ENCODE measurements around the gene APBA1. TPM values are rescaled to one million over a fixed set of nuclear protein-coding genes. Genes with fewer than 3 reads are reported as not detected.

The APBA1 gene
- total RNA-seq, 1 donor, result 1.8 TPM

DNA sequence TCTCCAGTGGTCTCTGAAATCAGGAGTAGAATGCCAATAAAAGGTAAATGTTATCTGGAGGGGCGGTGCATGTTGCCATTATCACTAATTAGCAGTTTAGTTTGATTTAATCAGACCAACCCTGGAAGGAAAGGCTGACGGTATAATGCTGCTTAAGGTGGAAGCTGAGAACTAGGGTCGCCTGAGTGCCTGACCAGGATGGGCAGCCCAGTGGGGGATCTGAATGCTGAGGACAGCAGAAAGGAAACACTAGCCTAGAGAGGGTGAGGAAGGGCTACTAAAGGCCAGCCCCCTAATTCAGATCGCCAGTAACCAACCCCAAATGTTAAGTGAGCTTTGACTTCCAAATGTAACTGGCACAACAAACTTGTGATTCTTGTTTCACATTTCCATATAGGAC lies 172.2 kb downstream of the APBA1 start:
- Histone ChIP-seq H4K20me1 (ENCODE audit: insufficient read depth, low read length) (no peaks in the 10 kb centered on the region), H3K36me3 (ENCODE audit: insufficient read depth, low read length) (no peaks in the 10 kb centered on the region), H3K4me1 (ENCODE audit: insufficient read depth, low read length) (peaks cover 10% of the 10 kb centered on the region), H3K27me3 (ENCODE audit: insufficient read depth, low read length) (no peaks in the 10 kb centered on the region), H3K9me3 (ENCODE audit: low read depth, low read length) (no peaks in the 10 kb centered on the region), H2AFZ (ENCODE audit: low read length) (no peak overlapping the region), H3K27ac (ENCODE audit: low read depth, low read length) (no peak overlapping the region), H3K4me3 (ENCODE audit: insufficient read depth, low read length) (no peak overlapping the region), H3K4me2 (ENCODE audit: insufficient read depth, low read length) (no peak overlapping the region), H3K79me2 (ENCODE audit: insufficient read depth, low read length) (no peaks in the 10 kb centered on the region)
- DNase-seq (ENCODE audit: insufficient read length, low spot score, missing footprints), result no peak
- TF ChIP-seq, protein P1, sequence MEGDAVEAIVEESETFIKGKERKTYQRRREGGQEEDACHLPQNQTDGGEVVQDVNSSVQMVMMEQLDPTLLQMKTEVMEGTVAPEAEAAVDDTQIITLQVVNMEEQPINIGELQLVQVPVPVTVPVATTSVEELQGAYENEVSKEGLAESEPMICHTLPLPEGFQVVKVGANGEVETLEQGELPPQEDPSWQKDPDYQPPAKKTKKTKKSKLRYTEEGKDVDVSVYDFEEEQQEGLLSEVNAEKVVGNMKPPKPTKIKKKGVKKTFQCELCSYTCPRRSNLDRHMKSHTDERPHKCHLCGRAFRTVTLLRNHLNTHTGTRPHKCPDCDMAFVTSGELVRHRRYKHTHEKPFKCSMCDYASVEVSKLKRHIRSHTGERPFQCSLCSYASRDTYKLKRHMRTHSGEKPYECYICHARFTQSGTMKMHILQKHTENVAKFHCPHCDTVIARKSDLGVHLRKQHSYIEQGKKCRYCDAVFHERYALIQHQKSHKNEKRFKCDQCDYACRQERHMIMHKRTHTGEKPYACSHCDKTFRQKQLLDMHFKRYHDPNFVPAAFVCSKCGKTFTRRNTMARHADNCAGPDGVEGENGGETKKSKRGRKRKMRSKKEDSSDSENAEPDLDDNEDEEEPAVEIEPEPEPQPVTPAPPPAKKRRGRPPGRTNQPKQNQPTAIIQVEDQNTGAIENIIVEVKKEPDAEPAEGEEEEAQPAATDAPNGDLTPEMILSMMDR (IDR thresholded peaks at IDR 0.05; ENCODE audit: extremely low read depth, low read depth, low read length), result no peak

DNA sequence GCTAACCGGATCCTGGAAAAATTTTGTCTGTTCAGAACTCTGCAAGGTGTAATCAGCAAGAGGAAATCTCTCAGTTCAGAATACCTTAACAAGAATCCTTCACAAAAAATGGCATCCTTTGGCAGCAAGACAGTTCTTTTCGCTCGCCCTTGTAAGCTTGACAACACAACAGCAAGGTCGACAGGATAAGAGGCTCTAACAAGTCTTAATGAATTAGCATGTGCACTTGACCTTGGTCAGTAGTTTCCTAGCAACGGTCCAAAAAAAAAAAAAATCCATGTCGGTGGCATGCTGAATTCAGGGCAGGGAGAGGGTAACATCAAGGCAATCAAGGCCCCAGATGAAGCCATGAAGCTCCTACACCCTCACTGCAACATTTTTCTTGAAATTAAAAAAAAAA lies 172.8 kb downstream of the APBA1 start:
- H3K9me3 ChIP-seq (ENCODE audit: low read depth, low read length), result no peaks in the 10 kb centered on the region
- no peak overlapping the region for H3K4me2 ChIP-seq (ENCODE audit: insufficient read depth, low read length)
- TF ChIP-seq, protein P1 (IDR thresholded peaks at IDR 0.05; ENCODE audit: extremely low read depth, low read depth, low read length), result no peak
- H3K4me1 ChIP-seq (ENCODE audit: insufficient read depth, low read length), result peaks cover 10% of the 10 kb centered on the region
- no peak for DNase-seq (ENCODE audit: insufficient read length, low spot score, missing footprints)
- H2AFZ ChIP-seq (ENCODE audit: low read length), result no peak overlapping the region
- no peak overlapping the region for H3K4me3 ChIP-seq (ENCODE audit: insufficient read depth, low read length)
- H3K79me2 ChIP-seq (ENCODE audit: insufficient read depth, low read length), result no peaks in the 10 kb centered on the region
- no peaks in the 10 kb centered on the region for H3K27me3 ChIP-seq (ENCODE audit: insufficient read depth, low read length)
- no peaks in the 10 kb centered on the region for H3K36me3 ChIP-seq (ENCODE audit: insufficient read depth, low read length)
- H3K27ac ChIP-seq (ENCODE audit: low read depth, low read length), result no peak overlapping the region
- no peaks in the 10 kb centered on the region for H4K20me1 ChIP-seq (ENCODE audit: insufficient read depth, low read length)

DNA sequence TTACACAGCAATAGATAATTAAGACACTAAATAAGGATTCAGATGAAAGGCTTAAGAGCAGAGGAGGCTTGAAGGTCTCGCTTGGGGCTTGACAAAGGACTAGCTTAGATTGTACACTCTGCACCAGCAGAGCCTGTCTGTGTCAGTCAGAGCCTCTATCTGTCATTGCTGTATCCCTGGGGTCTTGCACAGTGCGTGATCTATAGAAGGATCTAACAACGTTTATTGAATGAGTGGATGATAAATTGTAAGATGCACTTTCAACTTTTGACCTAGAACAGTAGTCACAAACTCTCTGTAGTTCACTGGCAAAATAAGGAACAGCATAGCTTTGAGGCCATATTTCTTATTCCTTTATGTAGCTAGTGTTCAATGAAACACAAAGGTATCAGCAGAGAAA lies 173.7 kb downstream of the APBA1 start:
- TF ChIP-seq, protein P1 (IDR thresholded peaks at IDR 0.05; ENCODE audit: extremely low read depth, low read depth, low read length), result no peak

DNA sequence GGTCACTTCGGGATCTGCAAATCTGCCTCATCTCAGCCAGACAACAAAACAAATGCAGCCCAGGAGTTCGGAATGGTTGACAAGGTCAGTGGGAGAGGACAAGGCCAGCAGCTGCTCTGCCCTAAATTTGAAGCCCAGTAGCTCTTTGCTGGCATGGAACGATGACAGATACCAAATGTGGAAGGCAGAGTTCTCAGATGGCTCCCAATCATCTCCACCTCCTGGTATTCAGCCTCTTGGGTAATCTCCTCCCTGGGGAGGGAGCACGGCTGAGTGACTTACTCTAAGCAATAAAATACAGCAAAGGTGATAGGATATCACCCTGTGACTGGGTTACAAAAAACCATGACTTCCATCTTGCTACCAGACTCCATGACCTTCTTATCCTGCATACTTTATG lies 174.4 kb downstream of the APBA1 start:
- Histone ChIP-seq H3K9me3 (ENCODE audit: low read depth, low read length) (no peaks in the 10 kb centered on the region), H4K20me1 (ENCODE audit: insufficient read depth, low read length) (no peaks in the 10 kb centered on the region), H3K4me1 (ENCODE audit: insufficient read depth, low read length) (peaks cover 4% of the 10 kb centered on the region), H3K4me3 (ENCODE audit: insufficient read depth, low read length) (no peak overlapping the region), H3K27me3 (ENCODE audit: insufficient read depth, low read length) (no peaks in the 10 kb centered on the region), H3K4me2 (ENCODE audit: insufficient read depth, low read length) (no peak overlapping the region), H3K36me3 (ENCODE audit: insufficient read depth, low read length) (no peaks in the 10 kb centered on the region), H2AFZ (ENCODE audit: low read length) (no peak overlapping the region), H3K27ac (ENCODE audit: low read depth, low read length) (no peak overlapping the region), H3K79me2 (ENCODE audit: insufficient read depth, low read length) (no peaks in the 10 kb centered on the region)
- DNase-seq (ENCODE audit: insufficient read length, low spot score, missing footprints), result no peak
- TF ChIP-seq, protein P1 (IDR thresholded peaks at IDR 0.05; ENCODE audit: extremely low read depth, low read depth, low read length), result no peak

More for the DNA sequence above, 173.7 kb downstream of the APBA1 start:
- H3K27ac ChIP-seq (ENCODE audit: low read depth, low read length), result no peak overlapping the region
- DNase-seq (ENCODE audit: insufficient read length, low spot score, missing footprints), result no peak
- H3K79me2 ChIP-seq (ENCODE audit: insufficient read depth, low read length), result no peaks in the 10 kb centered on the region
- no peaks in the 10 kb centered on the region for H3K27me3 ChIP-seq (ENCODE audit: insufficient read depth, low read length)
- no peaks in the 10 kb centered on the region for H3K36me3 ChIP-seq (ENCODE audit: insufficient read depth, low read length)
- peaks cover 10% of the 10 kb centered on the region for H3K4me1 ChIP-seq (ENCODE audit: insufficient read depth, low read length)
- H3K4me3 ChIP-seq (ENCODE audit: insufficient read depth, low read length), result no peak overlapping the region
- no peaks in the 10 kb centered on the region for H3K9me3 ChIP-seq (ENCODE audit: low read depth, low read length)
- no peak overlapping the region for H2AFZ ChIP-seq (ENCODE audit: low read length)
- H3K4me2 ChIP-seq (ENCODE audit: insufficient read depth, low read length), result no peak overlapping the region
- H4K20me1 ChIP-seq (ENCODE audit: insufficient read depth, low read length), result no peaks in the 10 kb centered on the region
